Epithelial cell of esophagus (primary cell): Measurements from ENCODE around the gene PPOX.

Source experiments
- DNase-seq: peaks from one replicate; pipeline ENCODE4 v3.0.0; 2010; ENCODE audit warnings: low read depth
- H3K4me3 ChIP-seq: 2 replicates; pipeline ENCODE4 v1.5.1; 2011; ENCODE audit warnings: mild to moderate bottlenecking, low read length, control low read depth
- CTCF ChIP-seq: IDR thresholded peaks from 2 replicates; pipeline ENCODE4 v1.5.1; 2011; ENCODE audit warnings: low read depth, mild to moderate bottlenecking, low read length, control low read depth, inconsistent platforms; ENCODE audit not compliant: insufficient read depth; ENCODE audit errors: missing control alignments

Gene PPOX

GRCh38 chr1:161201836-161202712 is 35.8 kb downstream of the PPOX start, which contains the start of gene NDUFS2:
Gene NDUFS2, plus strand, starts transcription at chr1:161202367. Its CDS starts 19 bp downstream, at chr1:161202386.
- peak within 1 kb of the TSS; percentile 99 for H3K4me3 ChIP-seq
- no peak for TF ChIP-seq CTCF
- peak; percentile 99 for DNase-seq

- no peak overlapping the region for H3K4me3 ChIP-seq
- no peak for TF ChIP-seq CTCF
- no peak for DNase-seq
Observed at GRCh38 chr1:161206411-161207140, 40.4 kb downstream of the PPOX start.

- TF ChIP-seq CTCF: no peak
- DNase-seq: no peak
- H3K4me3 ChIP-seq: no peak overlapping the region
Observed at GRCh38 chr1:161207173-161207572, 40.9 kb downstream of the PPOX start.

GRCh38 chr1:161209790-161210409 is 43.7 kb downstream of the PPOX start:
- peak; percentile 76 for DNase-seq
- no peak overlapping the region for H3K4me3 ChIP-seq
- TF ChIP-seq CTCF: peak; percentile 91

GRCh38 chr1:161214369-161214768 is 48.1 kb downstream of the PPOX start:
- no peak overlapping the region for H3K4me3 ChIP-seq
- no peak for TF ChIP-seq CTCF
- DNase-seq: no peak

- DNase-seq: no peak
- no peak for TF ChIP-seq CTCF
- no peak within 1 kb of the TSS for H3K4me3 ChIP-seq
Observed at GRCh38 chr1:161215076-161215475, 48.9 kb downstream of the PPOX start, which contains the start of gene FCER1G. Gene FCER1G, plus strand, starts transcription at chr1:161215295. Its CDS starts 27 bp downstream, at chr1:161215322.
